Thyroid gland (tissue), 4 donors: ENCODE data around the gene IL34.

Source experiments
- POLR2A ChIP-seq, 2 donors: fragments of 450-650 bp; IDR thresholded peaks; one replicate each; pipeline ENCODE4 v1.6.1; 2017; ENCODE audit warnings: antibody characterized with exemption in 2 of 2, mild to moderate bottlenecking in 2 of 2, moderate library complexity in 1 of 2
- TF ChIP-seq, protein P1 (sequence below), 6 experiments: fragments of 200-600 bp in 3 of 6; fragments of 450-650 bp in 3 of 6; sonication (generic) in 3 of 6; IDR thresholded peaks; one replicate each; pipeline ENCODE4 v1.5.1; 2016 to 2019; ENCODE audit warnings: antibody characterized with exemption in 6 of 6, mild to moderate bottlenecking in 2 of 6, inconsistent platforms in 1 of 6, moderate library complexity in 1 of 6

DNA sequence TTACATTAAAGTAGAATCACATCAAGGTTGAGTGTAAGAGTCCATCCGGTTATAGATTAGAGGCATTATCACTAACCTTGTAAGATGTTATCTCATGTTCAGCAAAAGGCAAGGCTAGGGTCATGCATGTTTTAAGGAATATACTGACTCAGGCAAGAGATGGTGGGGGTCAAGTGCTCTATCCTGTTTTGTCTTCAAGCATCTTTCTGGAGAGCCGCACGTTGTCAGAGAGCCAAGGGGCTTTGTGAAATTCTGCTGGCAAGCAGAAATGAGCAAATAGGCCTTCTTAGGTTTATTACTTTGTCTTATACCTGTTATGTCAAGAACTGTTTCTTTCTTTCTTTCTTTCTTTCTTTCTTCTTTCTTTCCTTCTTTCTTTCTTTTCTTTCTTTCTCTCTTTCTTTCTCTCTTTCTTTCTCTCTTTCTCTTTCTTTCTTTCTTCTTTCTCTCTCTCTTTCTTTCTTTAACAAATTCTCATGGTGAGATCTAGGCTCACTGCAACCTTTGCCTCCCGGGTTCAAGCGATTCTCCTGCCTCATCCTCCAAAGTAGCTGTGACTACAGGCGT, 47.3 kb upstream of the IL34 start:
- TF ChIP-seq, protein P1, sequence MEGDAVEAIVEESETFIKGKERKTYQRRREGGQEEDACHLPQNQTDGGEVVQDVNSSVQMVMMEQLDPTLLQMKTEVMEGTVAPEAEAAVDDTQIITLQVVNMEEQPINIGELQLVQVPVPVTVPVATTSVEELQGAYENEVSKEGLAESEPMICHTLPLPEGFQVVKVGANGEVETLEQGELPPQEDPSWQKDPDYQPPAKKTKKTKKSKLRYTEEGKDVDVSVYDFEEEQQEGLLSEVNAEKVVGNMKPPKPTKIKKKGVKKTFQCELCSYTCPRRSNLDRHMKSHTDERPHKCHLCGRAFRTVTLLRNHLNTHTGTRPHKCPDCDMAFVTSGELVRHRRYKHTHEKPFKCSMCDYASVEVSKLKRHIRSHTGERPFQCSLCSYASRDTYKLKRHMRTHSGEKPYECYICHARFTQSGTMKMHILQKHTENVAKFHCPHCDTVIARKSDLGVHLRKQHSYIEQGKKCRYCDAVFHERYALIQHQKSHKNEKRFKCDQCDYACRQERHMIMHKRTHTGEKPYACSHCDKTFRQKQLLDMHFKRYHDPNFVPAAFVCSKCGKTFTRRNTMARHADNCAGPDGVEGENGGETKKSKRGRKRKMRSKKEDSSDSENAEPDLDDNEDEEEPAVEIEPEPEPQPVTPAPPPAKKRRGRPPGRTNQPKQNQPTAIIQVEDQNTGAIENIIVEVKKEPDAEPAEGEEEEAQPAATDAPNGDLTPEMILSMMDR (IDR thresholded peaks at IDR 0.05) = no peak
- TF ChIP-seq POLR2A (IDR thresholded peaks at IDR 0.05) = no peak
